NCI-H1694 (cell line): Measurements from ENCODE around the gene YPEL1.
"Not testable (repeated sequence)": the region's sequence is repeated elsewhere in the genome, so short reads cannot be mapped to it uniquely, and the experiment has no call there.

Experiments
- DNase-seq: peaks from one replicate; lab custom pipeline; 2025; lab: John Stamatoyannopoulos, UW

The YPEL1 gene

GRCh38 chr22:21683401-21683811, 52.2 kb downstream of the YPEL1 start:
- DNase-seq, result no peak

- no peak for DNase-seq
These were observed 53.0 kb downstream of the YPEL1 start for GRCh38 chr22:21682385-21683175.

- no peak for DNase-seq
These were observed 53.8 kb downstream of the YPEL1 start for GRCh38 chr22:21681566-21682370.

GRCh38 chr22:21680830-21681565, 54.6 kb downstream of the YPEL1 start:
- DNase-seq, result no peak

- DNase-seq, result no peak
These were observed 56.2 kb downstream of the YPEL1 start for GRCh38 chr22:21679383-21679782.

- DNase-seq, result not testable (repeated sequence)
These were observed 56.8 kb downstream of the YPEL1 start for GRCh38 chr22:21678842-21679241.

- no peak for DNase-seq
These were observed 57.8 kb downstream of the YPEL1 start for GRCh38 chr22:21677606-21678443.

- no peak for DNase-seq
These were observed 60.9 kb downstream of the YPEL1 start for GRCh38 chr22:21674638-21675245.

- DNase-seq, result no peak
These were observed 61.9 kb downstream of the YPEL1 start for GRCh38 chr22:21673534-21674321.

GRCh38 chr22:21672107-21672629, 63.4 kb downstream of the YPEL1 start:
- no peak for DNase-seq

- no peak for DNase-seq
These were observed 66.6 kb downstream of the YPEL1 start for GRCh38 chr22:21669026-21669425.

GRCh38 chr22:21666786-21667185, 68.8 kb downstream of the YPEL1 start:
- no peak for DNase-seq

GRCh38 chr22:21665047-21665851, 70.3 kb downstream of the YPEL1 start:
- no peak for DNase-seq

- no peak for DNase-seq
These were observed 71.9 kb downstream of the YPEL1 start for GRCh38 chr22:21663738-21664137.

GRCh38 chr22:21661991-21662390, 73.6 kb downstream of the YPEL1 start:
- no peak for DNase-seq

- no peak for DNase-seq
These were observed 74.7 kb downstream of the YPEL1 start for GRCh38 chr22:21660904-21661303.

GRCh38 chr22:21659864-21660525, 75.6 kb downstream of the YPEL1 start:
- no peak for DNase-seq

- peak; percentile 52 for DNase-seq
These were observed 78.1 kb downstream of the YPEL1 start for GRCh38 chr22:21657360-21658032.
